ENCODE measurements around the gene NOXO1.

Gene NOXO1, protein sequence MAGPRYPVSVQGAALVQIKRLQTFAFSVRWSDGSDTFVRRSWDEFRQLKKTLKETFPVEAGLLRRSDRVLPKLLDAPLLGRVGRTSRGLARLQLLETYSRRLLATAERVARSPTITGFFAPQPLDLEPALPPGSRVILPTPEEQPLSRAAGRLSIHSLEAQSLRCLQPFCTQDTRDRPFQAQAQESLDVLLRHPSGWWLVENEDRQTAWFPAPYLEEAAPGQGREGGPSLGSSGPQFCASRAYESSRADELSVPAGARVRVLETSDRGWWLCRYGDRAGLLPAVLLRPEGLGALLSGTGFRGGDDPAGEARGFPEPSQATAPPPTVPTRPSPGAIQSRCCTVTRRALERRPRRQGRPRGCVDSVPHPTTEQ

DNA sequence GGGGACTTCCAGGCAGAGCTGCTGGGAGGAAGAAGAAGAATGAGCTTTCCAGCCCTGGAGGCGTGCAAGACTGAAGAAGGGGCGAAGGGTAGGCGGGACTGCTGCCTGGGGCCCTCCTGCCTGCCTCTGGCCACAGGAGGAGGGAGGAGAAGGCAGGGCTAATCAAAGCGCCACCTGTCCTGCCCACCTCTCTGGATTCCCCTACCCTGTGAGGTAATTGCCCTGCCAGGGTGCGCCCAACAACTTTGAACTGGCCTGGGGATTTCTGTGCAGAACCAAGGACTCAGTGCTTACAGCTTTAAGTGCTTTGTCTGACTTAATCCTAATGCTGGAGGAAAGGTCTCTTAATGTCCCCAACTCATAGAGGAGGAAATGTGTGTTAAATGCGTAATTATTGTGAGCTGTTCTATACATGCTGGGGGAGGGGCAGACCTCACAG, at the start of gene NOXO1:
NOXO1 (minus strand) TSS at position 72 of the 439 bp plus-strand sequence. CDS start 290 bp downstream, outside the sequence.
- H3K4me3 ChIP-seq (replicated peaks; ENCODE audit: low read depth, low read length): no peak within 1 kb of the TSS
- TF ChIP-seq, protein P1, sequence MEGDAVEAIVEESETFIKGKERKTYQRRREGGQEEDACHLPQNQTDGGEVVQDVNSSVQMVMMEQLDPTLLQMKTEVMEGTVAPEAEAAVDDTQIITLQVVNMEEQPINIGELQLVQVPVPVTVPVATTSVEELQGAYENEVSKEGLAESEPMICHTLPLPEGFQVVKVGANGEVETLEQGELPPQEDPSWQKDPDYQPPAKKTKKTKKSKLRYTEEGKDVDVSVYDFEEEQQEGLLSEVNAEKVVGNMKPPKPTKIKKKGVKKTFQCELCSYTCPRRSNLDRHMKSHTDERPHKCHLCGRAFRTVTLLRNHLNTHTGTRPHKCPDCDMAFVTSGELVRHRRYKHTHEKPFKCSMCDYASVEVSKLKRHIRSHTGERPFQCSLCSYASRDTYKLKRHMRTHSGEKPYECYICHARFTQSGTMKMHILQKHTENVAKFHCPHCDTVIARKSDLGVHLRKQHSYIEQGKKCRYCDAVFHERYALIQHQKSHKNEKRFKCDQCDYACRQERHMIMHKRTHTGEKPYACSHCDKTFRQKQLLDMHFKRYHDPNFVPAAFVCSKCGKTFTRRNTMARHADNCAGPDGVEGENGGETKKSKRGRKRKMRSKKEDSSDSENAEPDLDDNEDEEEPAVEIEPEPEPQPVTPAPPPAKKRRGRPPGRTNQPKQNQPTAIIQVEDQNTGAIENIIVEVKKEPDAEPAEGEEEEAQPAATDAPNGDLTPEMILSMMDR (IDR thresholded peaks at IDR 0.05; ENCODE audit: low read length, missing control alignments): no peak
- no peak for DNase-seq (ENCODE audit: low read depth)

DNA sequence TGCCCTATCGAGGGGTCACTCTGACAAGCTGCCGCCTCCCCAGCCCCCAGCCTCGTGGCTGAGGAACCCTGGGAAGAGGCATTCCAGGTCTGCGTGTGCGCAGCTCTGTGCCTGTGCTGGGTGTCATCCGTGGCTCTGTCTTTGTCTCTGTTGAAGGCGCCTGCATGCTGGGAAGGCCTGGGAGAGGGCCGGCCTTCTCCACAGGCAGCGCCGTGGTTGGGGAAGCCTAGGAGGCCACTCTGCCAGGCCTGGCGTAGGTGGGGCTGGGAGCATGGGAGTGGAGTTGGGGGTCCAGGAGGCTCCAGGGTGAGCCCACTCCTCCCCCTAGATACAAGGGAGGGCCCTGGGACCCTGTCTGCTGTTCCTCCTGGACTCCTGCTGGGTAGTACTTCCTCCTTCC, 48.8 kb upstream of the NOXO1 start:
- TF ChIP-seq, protein P1 (IDR thresholded peaks at IDR 0.05; ENCODE audit: low read length, missing control alignments): no peak
- no peak overlapping the region for H3K4me3 ChIP-seq (replicated peaks; ENCODE audit: low read depth, low read length)
- no peak for DNase-seq (ENCODE audit: low read depth)

DNA sequence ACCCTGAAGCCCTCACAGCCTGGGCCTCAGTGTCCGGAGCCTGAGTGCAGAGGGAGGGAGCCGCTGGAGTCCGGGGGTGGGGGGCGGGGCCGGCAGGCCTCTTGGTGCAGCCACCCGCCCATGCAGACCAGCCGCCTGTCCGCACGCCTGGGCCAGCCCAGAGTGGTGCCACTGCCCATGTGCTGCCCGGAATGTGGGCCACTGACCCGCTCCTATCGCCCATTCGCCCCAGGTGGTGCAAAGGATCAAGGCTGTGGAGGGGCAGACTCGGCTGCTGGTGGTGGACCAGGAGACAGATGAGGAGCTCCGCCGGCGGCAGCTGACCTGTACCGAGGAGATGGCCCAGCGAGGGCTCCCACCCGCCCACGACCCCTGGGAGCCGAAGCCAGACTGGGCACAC, 48.1 kb upstream of the NOXO1 start:
- no peak overlapping the region for H3K4me3 ChIP-seq (replicated peaks; ENCODE audit: low read depth, low read length)
- no peak for DNase-seq (ENCODE audit: low read depth)
- TF ChIP-seq, protein P1 (IDR thresholded peaks at IDR 0.05; ENCODE audit: low read length, missing control alignments): no peak

DNA sequence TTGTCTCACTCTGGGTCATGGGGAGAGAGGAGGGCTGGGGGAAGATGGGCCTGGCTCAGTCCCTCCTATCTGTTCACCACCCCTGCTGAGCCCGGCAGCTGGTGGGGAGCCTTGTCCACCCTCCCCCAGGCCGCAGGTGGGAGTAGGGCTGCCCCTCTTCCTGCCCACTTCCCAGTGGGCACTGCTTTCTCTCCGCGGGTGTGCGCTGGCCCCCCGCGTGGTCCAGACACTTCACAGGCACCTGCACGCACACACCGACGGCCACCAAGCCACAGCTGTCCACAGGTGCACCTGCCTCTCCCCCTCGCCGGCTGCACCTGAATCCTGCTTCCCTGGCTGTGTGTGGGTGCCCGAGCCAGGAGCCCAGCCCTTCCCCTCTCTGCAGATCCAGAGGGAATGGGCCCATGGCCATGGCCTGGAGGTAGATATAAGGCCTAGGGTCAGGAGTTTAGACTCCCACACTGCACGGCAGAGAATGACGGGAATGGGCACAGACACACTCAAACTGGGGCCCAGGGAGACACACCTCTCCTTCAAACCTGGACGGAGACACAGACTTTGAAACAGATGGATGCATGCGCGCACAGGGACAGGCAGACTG, 47.5 kb upstream of the NOXO1 start:
- no peak for DNase-seq (ENCODE audit: low read depth)
- H3K4me3 ChIP-seq (replicated peaks; ENCODE audit: low read depth, low read length): no peak overlapping the region
- TF ChIP-seq, protein P1 (IDR thresholded peaks at IDR 0.05; ENCODE audit: low read length, missing control alignments): no peak

DNA sequence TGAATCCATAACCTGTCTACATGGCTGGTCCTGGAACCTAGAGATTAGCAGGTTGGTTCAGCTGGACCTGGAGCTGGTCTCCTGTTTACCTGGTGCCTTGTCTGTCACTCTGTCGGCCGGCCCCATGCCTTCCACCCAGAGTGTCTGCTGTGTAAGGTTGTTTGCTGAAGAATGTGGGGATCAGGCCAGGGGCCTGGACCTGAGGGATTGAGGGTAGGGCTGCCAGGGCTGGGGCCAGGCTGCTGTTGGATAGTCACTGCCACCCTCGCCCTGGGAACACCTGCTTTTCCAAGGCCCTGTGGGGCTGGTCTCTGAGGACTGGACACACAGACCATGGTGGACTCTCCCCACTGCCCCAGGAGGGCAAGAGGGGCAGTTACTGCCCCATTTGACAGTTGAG, 46.9 kb upstream of the NOXO1 start:
- DNase-seq (ENCODE audit: low read depth): no peak
- peak overlapping the region; percentile 55 for H3K4me3 ChIP-seq (replicated peaks; ENCODE audit: low read depth, low read length)
- TF ChIP-seq, protein P1 (IDR thresholded peaks at IDR 0.05; ENCODE audit: low read length, missing control alignments): no peak

DNA sequence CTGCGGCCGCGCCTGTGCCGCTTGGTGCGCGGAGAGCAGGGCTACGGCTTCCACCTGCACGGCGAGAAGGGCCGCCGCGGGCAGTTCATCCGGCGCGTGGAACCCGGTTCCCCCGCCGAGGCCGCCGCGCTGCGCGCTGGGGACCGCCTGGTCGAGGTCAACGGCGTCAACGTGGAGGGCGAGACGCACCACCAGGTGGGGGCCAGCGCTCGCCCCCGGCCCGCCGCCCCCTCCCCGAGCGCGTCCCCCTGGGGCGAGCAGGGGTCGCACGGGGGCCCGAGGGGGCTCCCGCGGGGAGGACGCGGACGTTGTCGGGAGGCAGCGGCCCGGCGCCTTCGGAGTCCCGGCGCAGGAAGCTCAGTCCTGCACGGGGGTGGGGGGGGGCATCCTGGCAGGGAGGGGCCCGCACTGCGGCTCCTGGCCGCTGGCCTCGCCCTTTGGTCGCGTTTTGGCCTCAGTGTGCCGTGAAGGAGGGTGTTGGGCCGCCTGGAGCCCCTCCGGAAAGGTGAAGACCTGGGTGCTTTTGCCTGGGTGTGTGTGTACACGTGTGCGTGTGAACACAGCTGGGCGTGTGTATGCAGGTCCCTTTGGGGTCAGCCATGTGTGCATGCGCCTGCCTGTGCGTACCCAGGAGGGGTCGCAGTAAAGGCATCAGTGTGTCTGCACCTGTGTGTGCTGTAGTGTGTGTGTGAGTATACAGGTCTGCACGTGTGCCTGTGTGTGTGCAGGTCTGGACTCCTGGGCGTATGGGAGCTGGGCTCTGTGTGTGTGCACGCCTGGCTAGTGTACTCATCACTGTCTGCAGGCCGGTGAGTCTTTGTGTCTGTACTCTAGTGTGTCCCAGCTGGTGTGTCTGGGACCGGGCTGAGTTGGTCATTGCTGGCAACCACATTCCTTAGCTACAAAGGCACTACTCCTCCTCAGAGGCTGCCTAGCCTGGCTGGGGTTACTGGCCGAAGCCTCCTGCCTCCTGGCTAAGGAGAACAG, 46.0 kb upstream of the NOXO1 start:
- DNase-seq (ENCODE audit: low read depth): peak; percentile 38
- TF ChIP-seq, protein P1 (IDR thresholded peaks at IDR 0.05; ENCODE audit: low read length, missing control alignments): no peak
- peak overlapping the region; percentile 55 for H3K4me3 ChIP-seq (replicated peaks; ENCODE audit: low read depth, low read length)
